H9 (cell line): ENCODE data around the gene GNAS. TPM values are rescaled to one million over a fixed set of nuclear protein-coding genes. Genes with fewer than 3 reads are reported as not detected.

Source experiments
- DNase-seq: peaks from one replicate; pipeline ENCODE4 v3.0.0-alpha.2; 2017
- H2AFZ ChIP-seq: one replicate; pipeline ENCODE4 v1.6.1; 2013; ENCODE audit warnings: mild to moderate bottlenecking, low read length, control low read depth, moderate library complexity
- H2AK5ac ChIP-seq: 2 replicates; pipeline ENCODE4 v1.6.1; 2013; ENCODE audit warnings: low read length, control low read depth, mixed read lengths; ENCODE audit not compliant: insufficient read length
- H2BK120ac ChIP-seq: one replicate; pipeline ENCODE4 v1.6.1; 2013; ENCODE audit warnings: low read depth, mild to moderate bottlenecking, low read length, control low read depth, inconsistent platforms; ENCODE audit not compliant: poor library complexity, severe bottlenecking
- H2BK12ac ChIP-seq: 2 replicates; pipeline ENCODE4 v1.6.1; 2013; ENCODE audit warnings: low read length, control low read depth, mixed read lengths, low read depth; ENCODE audit not compliant: insufficient read length
- H2BK15ac ChIP-seq: 2 replicates; pipeline ENCODE4 v1.6.1; 2013; ENCODE audit warnings: low read depth, low read length, control low read depth
- H2BK20ac ChIP-seq: one replicate; pipeline ENCODE4 v1.6.1; 2013; ENCODE audit warnings: low read depth, mild to moderate bottlenecking, low read length, control low read depth, inconsistent platforms; ENCODE audit not compliant: poor library complexity, severe bottlenecking
- H2BK5ac ChIP-seq: 2 replicates; pipeline ENCODE4 v1.6.1; 2013; ENCODE audit warnings: low read length, control low read depth, mixed read lengths; ENCODE audit not compliant: insufficient read length
- H3K14ac ChIP-seq: 2 replicates; pipeline ENCODE4 v1.6.1; 2013; ENCODE audit warnings: low read length, control low read depth; ENCODE audit not compliant: insufficient read depth
- H3K18ac ChIP-seq: 2 replicates; pipeline ENCODE4 v1.6.1; 2013; ENCODE audit warnings: low read depth, mild to moderate bottlenecking, mixed read lengths, low read length, control low read depth; ENCODE audit not compliant: insufficient read length
- H3K23ac ChIP-seq: 2 replicates; pipeline ENCODE4 v1.6.1; 2013; ENCODE audit warnings: low read length, control low read depth, mixed read lengths, low read depth; ENCODE audit not compliant: insufficient read length
- H3K23me2 ChIP-seq: 2 replicates; pipeline ENCODE4 v1.6.1; 2013; ENCODE audit warnings: low read depth, mild to moderate bottlenecking, mixed read lengths, low read length, control low read depth; ENCODE audit not compliant: insufficient read length, poor library complexity, severe bottlenecking
- H3K27ac ChIP-seq: 2 replicates; pipeline ENCODE4 v1.5.1; 2013; ENCODE audit warnings: low read length, control low read depth, mixed read lengths, low read depth; ENCODE audit not compliant: insufficient read length
- H3K27me3 ChIP-seq: 2 replicates; pipeline ENCODE4 v1.6.1; 2013; ENCODE audit warnings: low read length, control low read depth, inconsistent platforms; ENCODE audit not compliant: insufficient read depth
- H3K4ac ChIP-seq: 2 replicates; pipeline ENCODE4 v1.6.1; 2013; ENCODE audit warnings: low read depth, mild to moderate bottlenecking, control low read depth, inconsistent platforms, low read length, moderate library complexity
- H3K4me1 ChIP-seq: 2 replicates; pipeline ENCODE4 v1.6.1; 2013; ENCODE audit warnings: low read length, control low read depth, inconsistent platforms; ENCODE audit not compliant: insufficient read depth
- H3K4me2 ChIP-seq: 2 replicates; pipeline ENCODE4 v1.6.1; 2013; ENCODE audit warnings: low read length, control low read depth, mixed read lengths; ENCODE audit not compliant: insufficient read length, insufficient read depth
- H3K56ac ChIP-seq: 2 replicates; pipeline ENCODE4 v1.6.1; 2013; ENCODE audit warnings: low read depth, mild to moderate bottlenecking, mixed read lengths, low read length, control low read depth; ENCODE audit not compliant: insufficient read length
- H3K79me1 ChIP-seq: 2 replicates; pipeline ENCODE4 v1.6.1; 2013; ENCODE audit warnings: low read depth, mild to moderate bottlenecking, moderate library complexity, low read length, control low read depth, inconsistent platforms; ENCODE audit not compliant: insufficient read depth, poor library complexity, severe bottlenecking
- H3K79me2 ChIP-seq: 2 replicates; pipeline ENCODE4 v1.6.1; 2013; ENCODE audit warnings: low read length, control low read depth, inconsistent platforms; ENCODE audit not compliant: insufficient read depth
- H3K9ac ChIP-seq: 2 replicates; pipeline ENCODE4 v1.6.1; 2013; ENCODE audit warnings: low read length, control low read depth, mixed read lengths; ENCODE audit not compliant: insufficient read length; ENCODE audit errors: extremely low read depth
- H3K9me3 ChIP-seq: one replicate; pipeline ENCODE4 v1.6.1; 2013; ENCODE audit warnings: low read depth, low read length, inconsistent platforms; ENCODE audit not compliant: control insufficient read depth
- H3T11ph ChIP-seq: one replicate; pipeline ENCODE4 v1.6.1; 2013; ENCODE audit warnings: mild to moderate bottlenecking, low read length, control low read depth, inconsistent platforms
- H4K20me1 ChIP-seq: one replicate; pipeline ENCODE4 v1.6.1; 2013; ENCODE audit not compliant: control insufficient read depth, insufficient read length, insufficient read depth
- H4K5ac ChIP-seq: 2 replicates; pipeline ENCODE4 v1.6.1; 2013; ENCODE audit warnings: low read depth, mild to moderate bottlenecking, mixed read lengths, low read length, control low read depth; ENCODE audit not compliant: insufficient read length
- H4K8ac ChIP-seq: replicated peaks from 2 replicates; pipeline ENCODE4 v1.6.1; 2013; ENCODE audit warnings: low read length, control low read depth, mixed read lengths, low read depth; ENCODE audit not compliant: insufficient read length
- H4K91ac ChIP-seq: 2 replicates; pipeline ENCODE4 v1.6.1; 2013; ENCODE audit warnings: low read depth, mild to moderate bottlenecking, moderate library complexity, mixed read lengths, low read length, control low read depth; ENCODE audit not compliant: insufficient read length
- H3K27ac Mint-ChIP-seq, 3 experiments: 2 replicates in 2 of 3; 3 replicates in 1 of 3; pipeline ENCODE4 v1.8.0; 2020 to 2021; ENCODE audit warnings: mixed read lengths in 3 of 3, mild to moderate bottlenecking in 1 of 3, moderate library complexity in 1 of 3
- H3K27me3 Mint-ChIP-seq: 2 replicates; pipeline ENCODE4 v1.8.0; 2021; ENCODE audit warnings: low read depth, mild to moderate bottlenecking, moderate library complexity, mixed read lengths
- H3K36me3 Mint-ChIP-seq, 3 experiments: 2 replicates in 2 of 3; 3 replicates in 1 of 3; pipeline ENCODE4 v1.8.0; 2020 to 2021; ENCODE audit warnings: low read depth in 3 of 3, mixed read lengths in 3 of 3; ENCODE audit not compliant: insufficient read depth in 1 of 3
- H3K4me1 Mint-ChIP-seq, 2 experiments: 2 replicates each; pipeline ENCODE4 v1.8.0; 2020; ENCODE audit warnings: mixed read lengths in 2 of 2
- H3K4me3 Mint-ChIP-seq, 2 experiments: 2 replicates in 1 of 2; 3 replicates in 1 of 2; pipeline ENCODE4 v1.8.0; 2020 to 2021; ENCODE audit warnings: mild to moderate bottlenecking in 2 of 2, mixed read lengths in 2 of 2, moderate library complexity in 1 of 2
- H3K9me3 Mint-ChIP-seq, 2 experiments: 2 replicates in 1 of 2; 3 replicates in 1 of 2; pipeline ENCODE4 v1.8.0; 2020; ENCODE audit warnings: mild to moderate bottlenecking in 2 of 2, mixed read lengths in 2 of 2, moderate library complexity in 1 of 2
- WGBS: extraction: QIAGEN DNeasy Blood & Tissue Kit; methylation state at CpG from one replicate; pipeline ENCODE4 v1.1.7; 2013; ENCODE audit warnings: missing lambda C conversion rate, low lambda C conversion rate, mixed read lengths; ENCODE audit not compliant: insufficient read length; ENCODE audit errors: extremely low coverage; 5-methylcytosine and 5-hydroxymethylcytosine counted together
- total RNA-seq: library from RNA; stranded (reverse); gene quantifications from 2 replicates; pipeline ENCODE4 v1.2.1, GENCODE V29; 2021
- TF ChIP-seq, protein P1 (sequence below): fragments of 200-600 bp; sonication (generic); conservative IDR thresholded peaks from 3 replicates; pipeline ENCODE4 v1.8.0; 2021; ENCODE audit warnings: antibody characterized with exemption, mild to moderate bottlenecking

Gene GNAS
- total RNA-seq, 1 experiment from 2014 or later = 920 TPM

GRCh38 chr20:58891086-58891717 is 38.7 kb downstream of the GNAS start:
- no peak overlapping the region for H2BK20ac ChIP-seq
- H3K9me3 ChIP-seq = no peaks in the 10 kb centered on the region
- H3K27ac ChIP-seq = no peak overlapping the region
- H4K5ac ChIP-seq = no peak overlapping the region
- H2BK120ac ChIP-seq = no peak overlapping the region
- peak; percentile 76 for DNase-seq
- H2AK5ac ChIP-seq = no peak overlapping the region
- H3K27ac Mint-ChIP-seq = no peak overlapping the region
- H3K4me2 ChIP-seq = peak overlapping the region; percentile 71
- no peak overlapping the region for H2AFZ ChIP-seq
- H3K4me1 Mint-ChIP-seq = peaks cover 38 to 45% of the 10 kb centered on the region in 2 experiments
- no peak overlapping the region for H3K23ac ChIP-seq
- H2BK5ac ChIP-seq = no peak overlapping the region
- peaks cover 6% of the 10 kb centered on the region for H3K23me2 ChIP-seq
- no CpG with 5 or more reads among the region's 105 CpGs for WGBS
- H3K36me3 Mint-ChIP-seq = peaks cover 11 to 21% (median 11%) of the 10 kb centered on the region in 3 experiments
- no peaks in the 10 kb centered on the region; the same call in 1 of the 2 replicates for H3K27me3 ChIP-seq
- peaks cover 22% of the 10 kb centered on the region; the same call in 1 of the 2 replicates for H3K79me2 ChIP-seq
- H3K14ac ChIP-seq = no peak overlapping the region
- no peak overlapping the region for H2BK15ac ChIP-seq
- no peaks in the 10 kb centered on the region for H4K20me1 ChIP-seq
- no peak overlapping the region for H4K91ac ChIP-seq
- peak overlapping the region; percentile 83 to 96 for H3K4me3 Mint-ChIP-seq
- TF ChIP-seq, protein P1, sequence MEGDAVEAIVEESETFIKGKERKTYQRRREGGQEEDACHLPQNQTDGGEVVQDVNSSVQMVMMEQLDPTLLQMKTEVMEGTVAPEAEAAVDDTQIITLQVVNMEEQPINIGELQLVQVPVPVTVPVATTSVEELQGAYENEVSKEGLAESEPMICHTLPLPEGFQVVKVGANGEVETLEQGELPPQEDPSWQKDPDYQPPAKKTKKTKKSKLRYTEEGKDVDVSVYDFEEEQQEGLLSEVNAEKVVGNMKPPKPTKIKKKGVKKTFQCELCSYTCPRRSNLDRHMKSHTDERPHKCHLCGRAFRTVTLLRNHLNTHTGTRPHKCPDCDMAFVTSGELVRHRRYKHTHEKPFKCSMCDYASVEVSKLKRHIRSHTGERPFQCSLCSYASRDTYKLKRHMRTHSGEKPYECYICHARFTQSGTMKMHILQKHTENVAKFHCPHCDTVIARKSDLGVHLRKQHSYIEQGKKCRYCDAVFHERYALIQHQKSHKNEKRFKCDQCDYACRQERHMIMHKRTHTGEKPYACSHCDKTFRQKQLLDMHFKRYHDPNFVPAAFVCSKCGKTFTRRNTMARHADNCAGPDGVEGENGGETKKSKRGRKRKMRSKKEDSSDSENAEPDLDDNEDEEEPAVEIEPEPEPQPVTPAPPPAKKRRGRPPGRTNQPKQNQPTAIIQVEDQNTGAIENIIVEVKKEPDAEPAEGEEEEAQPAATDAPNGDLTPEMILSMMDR = no peak
- H2BK12ac ChIP-seq = no peak overlapping the region
- H3K56ac ChIP-seq = no peak overlapping the region
- peaks cover 2 to 3% of the 10 kb centered on the region in 2 experiments; a peak in 4 of 5 replicates for H3K9me3 Mint-ChIP-seq
- H4K8ac ChIP-seq = no peak overlapping the region
- no peak overlapping the region for H3K4ac ChIP-seq
- peaks cover 5% of the 10 kb centered on the region; the same call in 1 of the 2 replicates for H3K4me1 ChIP-seq
- H3K79me1 ChIP-seq = no peaks in the 10 kb centered on the region
- no peak overlapping the region for H3T11ph ChIP-seq
- no peak overlapping the region for H3K18ac ChIP-seq
- no peaks in the 10 kb centered on the region for H3K27me3 Mint-ChIP-seq
- peak overlapping the region; percentile 74 for H3K9ac ChIP-seq
